Motor neuron (in vitro differentiated cells): ENCODE measurements around the gene HK3. TPM values are rescaled to one million over a fixed set of nuclear protein-coding genes. Genes with fewer than 3 reads are reported as not detected.
A peak's percentile ranks its signal among the peaks of the same experiment; 100 is the strongest.

Experiments
- ATAC-seq, 8 experiments: fragments of 200-7000 bp; cut with Tn5 transposase; replicated peaks in 6 of 8; 2 replicates each; pipeline ENCODE4 v1.8.0; 2021; ENCODE audit warnings: mild to moderate bottlenecking in 8 of 8, moderate library complexity in 8 of 8
- H3K27ac ChIP-seq, 2 donors: fragments of 250-450 bp; sonication (Bioruptor Pico); 2 replicates each; pipeline ENCODE4 v1.9.0; 2021; ENCODE audit warnings: antibody characterized with exemption in 2 of 2, mild to moderate bottlenecking in 2 of 2, moderate library complexity in 1 of 2
- H3K4me1 ChIP-seq, 2 donors: fragments of 250-450 bp; sonication (Bioruptor Pico); replicated peaks in 1 of 2; 2 replicates each; pipeline ENCODE4 v1.6.1; 2021; ENCODE audit warnings: antibody characterized with exemption in 2 of 2, mild to moderate bottlenecking in 2 of 2, moderate library complexity in 1 of 2
- H3K4me3 ChIP-seq, 5 donors: fragments of 250-450 bp; sonication (Bioruptor Pico); 2 replicates each; pipeline ENCODE4 v1.9.0; 2021; ENCODE audit warnings: antibody characterized with exemption in 5 of 5, mild to moderate bottlenecking in 5 of 5, moderate library complexity in 4 of 5
- WGBS, 10 experiments: fragments of 450-650 bp; shearing (Covaris generic); methylation state at CpG; one replicate each; pipeline ENCODE4 v1.0.0; 2022; 5-methylcytosine and 5-hydroxymethylcytosine counted together
- in situ Hi-C, 9 experiments: fragments of 400-800 bp; cut with MboI; loops; one replicate each; pipeline ENCODE4 v1.15.0; 2021; ENCODE audit warnings: low sequenced_read_pairs in 9 of 9, low pct_unique_long_range_greater_than_20kb in 2 of 9; ENCODE audit not compliant: unreplicated experiment in 9 of 9
- total RNA-seq, 8 experiments: library from RNA; unstranded; fragments of 300-600 nt; gene quantifications; 2 replicates each; pipeline versions ENCODE4 v1.2.3 to v1.2.4, GENCODE V29; 2022

Gene HK3
- total RNA-seq, 8 experiments from 2014 or later: 0.46 to 1.1 TPM; not detected in 6

DNA sequence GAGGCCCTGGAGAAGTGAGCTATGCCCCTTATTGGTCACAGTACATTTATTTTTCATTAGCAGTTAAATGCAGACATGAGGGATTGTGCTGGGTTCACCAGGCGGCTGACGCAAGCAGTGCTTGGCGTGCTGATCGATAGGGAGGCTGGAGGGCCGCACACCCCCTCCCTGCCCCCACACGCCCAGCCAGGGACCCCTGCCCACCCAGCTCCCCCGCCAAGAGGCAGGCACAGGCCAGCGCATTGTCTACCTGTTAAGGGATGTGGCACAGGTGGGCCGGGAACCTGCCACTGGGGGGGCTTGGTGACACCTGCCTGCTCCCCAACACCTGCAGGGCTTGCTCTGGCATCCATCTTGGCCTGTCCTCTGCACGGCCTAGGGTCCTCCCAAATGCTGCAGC, 39.2 kb downstream of the HK3 start:
- in situ Hi-C loops: no loop called here
- Histone ChIP-seq H3K4me3 (no peak overlapping the region), H3K4me1 (peaks cover 20 to 33% of the 10 kb centered on the region in 2 donors), H3K27ac (no peak overlapping the region)
- ATAC-seq: peak in 5 of 8 experiments; percentile 16 to 50 (median 20)
- WGBS, 10 experiments: 0 to 60% methylated on average over 1 to 2 of the region's 10 CpGs; no CpG with 5 or more reads in 8 of the 10 experiments

DNA sequence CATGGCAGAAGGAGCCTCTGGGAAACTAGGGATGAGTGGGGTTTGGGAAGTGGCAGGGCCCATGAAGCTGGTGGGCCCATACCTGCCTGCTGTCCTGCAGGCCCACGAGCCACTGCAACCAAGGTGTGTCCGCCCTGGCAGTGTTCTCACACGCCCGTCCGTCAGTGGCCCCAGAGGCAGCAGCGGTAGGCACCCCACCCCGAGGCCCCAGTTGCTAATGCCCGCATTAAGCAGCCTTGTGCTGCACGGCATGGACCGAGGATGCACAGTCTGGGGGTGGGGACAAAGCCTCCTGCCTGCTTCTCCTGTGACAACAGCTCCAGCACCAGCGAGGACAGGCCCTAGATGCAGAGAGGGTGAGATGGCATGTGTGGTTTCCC, 41.3 kb downstream of the HK3 start:
- in situ Hi-C loops: no loop called here
- no peak overlapping the region for H3K4me3 ChIP-seq
- H3K4me1 ChIP-seq: peaks cover 31 to 45% of the 10 kb centered on the region in 2 donors
- ATAC-seq: no peak
- WGBS, 10 experiments: 20 to 90% methylated on average over 1 to 4 of the region's 11 CpGs; no CpG with 5 or more reads in 8 of the 10 experiments
- no peak overlapping the region for H3K27ac ChIP-seq

GRCh38 chr5:176857216-176857893, 41.8 kb downstream of the HK3 start:
- in situ Hi-C loops: no loop called here

DNA sequence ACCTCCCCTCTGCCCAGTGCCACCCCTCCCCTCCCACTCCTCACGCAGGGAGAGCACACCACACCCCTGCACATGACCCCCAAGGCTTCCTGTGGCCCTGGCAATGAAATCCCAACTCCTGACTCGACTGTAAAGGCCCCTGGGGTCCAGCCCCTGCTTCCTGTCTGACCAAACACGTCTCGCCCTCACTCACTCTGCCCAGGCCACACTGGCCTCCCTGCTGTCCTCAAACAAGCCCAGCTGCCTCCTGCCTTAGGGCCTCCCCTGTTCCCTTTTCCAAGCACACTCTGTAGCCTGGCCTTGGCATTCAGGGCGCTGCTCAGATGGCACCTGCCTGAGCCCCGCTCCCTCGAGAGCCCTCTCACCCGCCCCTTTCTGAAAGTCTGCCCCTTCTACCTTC, 42.4 kb downstream of the HK3 start:
- 15 to 100% (median 50%) methylated on average over 1 to 5 of the region's 8 CpGs; no CpG with 5 or more reads in 6 of the 10 experiments for WGBS, 10 experiments
- in situ Hi-C loops: no loop called here
- ATAC-seq: no peak
- peaks cover 28 to 50% of the 10 kb centered on the region in 2 donors for H3K4me1 ChIP-seq
- no peak overlapping the region for H3K27ac ChIP-seq
- H3K4me3 ChIP-seq: no peak overlapping the region

More at GRCh38 chr5:176857216-176857893, 41.8 kb downstream of the HK3 start:
- Histone ChIP-seq H3K4me1 (peaks cover 30 to 45% of the 10 kb centered on the region in 2 donors), H3K4me3 (no peak overlapping the region), H3K27ac (no peak overlapping the region)
- peak in 1 of 8 experiments; percentile 16 for ATAC-seq
- WGBS, 10 experiments: 0 to 97% (median 80%) methylated on average over 1 to 5 of the region's 19 CpGs; no CpG with 5 or more reads in 5 of the 10 experiments

DNA sequence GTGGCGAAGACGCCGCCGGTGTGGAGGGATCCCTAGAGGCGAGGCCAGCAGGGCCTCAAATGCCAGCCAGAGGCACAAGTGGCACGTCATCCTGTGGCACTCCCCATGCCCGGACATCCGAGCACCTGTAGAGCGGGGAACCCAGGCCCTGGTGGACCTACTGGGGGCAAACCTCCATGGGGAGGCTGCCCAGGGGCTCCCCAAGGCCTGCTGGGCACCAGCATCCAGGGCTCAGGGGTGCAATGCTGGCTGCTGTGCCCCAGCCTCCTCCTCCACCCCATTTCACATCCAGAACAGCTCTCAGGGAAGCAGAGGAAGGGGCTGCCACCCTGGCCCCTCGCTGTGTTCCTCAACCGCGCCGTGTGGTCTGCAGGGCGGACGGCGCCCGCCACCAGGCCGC, 43.5 kb downstream of the HK3 start:
- in situ Hi-C loops: no loop called here
- H3K27ac ChIP-seq: no peak overlapping the region
- H3K4me1 ChIP-seq: peaks cover 24 to 54% of the 10 kb centered on the region in 2 donors
- ATAC-seq: no peak
- H3K4me3 ChIP-seq: no peak overlapping the region
- 75 to 100% (median 95%) methylated on average over 1 to 4 of the region's 18 CpGs; no CpG with 5 or more reads in 5 of the 10 experiments for WGBS, 10 experiments

DNA sequence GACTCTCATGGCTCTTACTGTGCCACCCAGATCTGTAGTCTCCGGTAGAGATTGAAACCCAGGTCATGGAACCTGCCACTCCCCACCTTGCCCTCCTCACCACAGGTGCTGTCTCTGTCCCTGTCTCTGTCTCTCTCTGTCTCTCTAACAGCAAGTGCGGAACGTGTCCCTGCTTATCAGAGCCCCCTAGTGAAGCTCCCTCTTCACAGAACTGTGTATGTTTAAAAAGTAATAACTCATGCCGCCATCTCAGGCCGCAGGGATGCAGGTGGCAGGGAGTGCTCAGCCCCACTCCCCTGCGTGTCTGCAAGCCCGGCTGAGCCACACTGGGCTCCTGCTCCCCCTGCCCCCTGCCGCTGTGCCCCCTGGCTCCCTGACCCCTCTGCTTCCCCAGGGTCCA, 45.0 kb downstream of the HK3 start:
- peak overlapping the region in 1 of 2 donors; percentile 27 for H3K27ac ChIP-seq
- H3K4me1 ChIP-seq: peaks cover 22 to 45% of the 10 kb centered on the region in 2 donors
- in situ Hi-C loops: no loop called here
- WGBS, 10 experiments: 0 to 100% (median 41%) methylated on average over 1 to 2 of the region's 8 CpGs; no CpG with 5 or more reads in 6 of the 10 experiments
- ATAC-seq: peak in 5 of 8 experiments; percentile 54 to 74 (median 68)
- H3K4me3 ChIP-seq: no peak overlapping the region

- no peak overlapping the region for H3K27ac ChIP-seq
- WGBS, 10 experiments: 17 to 40% (median 20%) methylated on average over 1 to 2 of the region's 20 CpGs; no CpG with 5 or more reads in 7 of the 10 experiments
- H3K4me3 ChIP-seq: no peak overlapping the region
- in situ Hi-C loops: no loop called here
- H3K4me1 ChIP-seq: peaks cover 22 to 48% of the 10 kb centered on the region in 2 donors
- peak in 5 of 8 experiments; percentile 53 to 83 (median 72) for ATAC-seq
Observed at GRCh38 chr5:176853151-176853778, 45.9 kb downstream of the HK3 start.

DNA sequence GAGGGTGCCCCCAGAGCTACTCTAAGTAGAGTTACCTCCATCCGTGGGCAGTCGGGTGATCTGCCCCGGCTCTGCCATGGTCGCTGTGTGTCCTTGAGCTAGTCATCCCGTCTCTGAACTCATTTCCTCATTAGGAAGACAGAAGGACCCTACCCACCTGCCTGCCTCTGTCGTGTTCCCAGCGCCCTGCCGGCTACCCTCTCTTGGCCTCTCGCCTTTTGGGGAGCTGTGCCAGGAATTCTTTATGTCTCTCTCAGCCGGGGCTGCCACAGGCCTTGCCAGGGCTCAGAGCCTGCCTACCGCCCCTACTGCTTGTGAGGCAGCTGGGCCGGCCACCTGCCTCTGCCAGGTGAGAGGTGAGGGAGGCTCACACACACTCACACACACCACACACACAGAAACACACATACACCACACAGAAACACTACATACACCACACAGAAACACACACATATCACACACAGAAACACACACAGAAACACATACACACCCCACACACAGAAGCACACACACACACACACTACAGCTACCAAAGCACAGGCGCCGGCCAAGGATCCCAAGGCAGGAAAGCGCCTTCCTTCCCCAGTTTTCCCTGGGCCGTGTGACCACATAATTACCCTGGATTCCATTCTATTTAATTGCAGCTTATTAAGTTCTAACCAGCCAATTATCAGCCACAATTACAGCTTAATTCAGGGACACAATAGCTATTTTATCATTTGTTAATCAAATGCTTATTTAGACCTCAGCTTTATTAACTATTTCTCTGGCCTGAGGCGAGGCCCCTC, 47.1 kb downstream of the HK3 start:
- no peak for ATAC-seq
- 40 to 100% (median 79%) methylated on average over 1 to 9 of the region's 17 CpGs; no CpG with 5 or more reads in 2 of the 10 experiments for WGBS, 10 experiments
- H3K27ac ChIP-seq: no peak overlapping the region
- H3K4me1 ChIP-seq: peaks cover 32 to 60% of the 10 kb centered on the region in 2 donors
- H3K4me3 ChIP-seq: no peak overlapping the region
- in situ Hi-C loops: no loop called here

DNA sequence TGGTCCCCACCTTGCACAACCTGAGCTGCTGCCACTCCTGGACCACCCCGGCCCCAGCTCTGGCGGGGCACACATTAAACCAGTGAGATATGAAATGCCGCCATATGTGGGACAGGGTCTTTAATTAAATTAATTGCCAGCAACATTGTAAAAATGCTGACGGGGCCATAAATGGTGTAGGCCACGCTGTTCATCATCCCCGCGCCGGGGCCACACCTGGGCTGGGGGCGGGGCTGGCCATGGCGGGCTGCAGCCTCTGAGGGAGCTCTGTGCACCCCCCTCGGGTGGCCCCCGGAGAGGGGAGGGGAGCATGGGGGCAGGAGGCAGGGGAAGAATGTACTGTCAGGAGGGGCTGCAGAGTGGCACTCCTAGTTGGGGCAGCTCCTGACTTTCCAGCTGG, 47.8 kb downstream of the HK3 start:
- in situ Hi-C loops: no loop called here
- Histone ChIP-seq H3K27ac (no peak overlapping the region), H3K4me1 (peaks cover 39 to 67% of the 10 kb centered on the region in 2 donors), H3K4me3 (no peak overlapping the region)
- 40 to 100% methylated on average over 1 to 2 of the region's 12 CpGs; no CpG with 5 or more reads in 8 of the 10 experiments for WGBS, 10 experiments
- ATAC-seq: no peak

DNA sequence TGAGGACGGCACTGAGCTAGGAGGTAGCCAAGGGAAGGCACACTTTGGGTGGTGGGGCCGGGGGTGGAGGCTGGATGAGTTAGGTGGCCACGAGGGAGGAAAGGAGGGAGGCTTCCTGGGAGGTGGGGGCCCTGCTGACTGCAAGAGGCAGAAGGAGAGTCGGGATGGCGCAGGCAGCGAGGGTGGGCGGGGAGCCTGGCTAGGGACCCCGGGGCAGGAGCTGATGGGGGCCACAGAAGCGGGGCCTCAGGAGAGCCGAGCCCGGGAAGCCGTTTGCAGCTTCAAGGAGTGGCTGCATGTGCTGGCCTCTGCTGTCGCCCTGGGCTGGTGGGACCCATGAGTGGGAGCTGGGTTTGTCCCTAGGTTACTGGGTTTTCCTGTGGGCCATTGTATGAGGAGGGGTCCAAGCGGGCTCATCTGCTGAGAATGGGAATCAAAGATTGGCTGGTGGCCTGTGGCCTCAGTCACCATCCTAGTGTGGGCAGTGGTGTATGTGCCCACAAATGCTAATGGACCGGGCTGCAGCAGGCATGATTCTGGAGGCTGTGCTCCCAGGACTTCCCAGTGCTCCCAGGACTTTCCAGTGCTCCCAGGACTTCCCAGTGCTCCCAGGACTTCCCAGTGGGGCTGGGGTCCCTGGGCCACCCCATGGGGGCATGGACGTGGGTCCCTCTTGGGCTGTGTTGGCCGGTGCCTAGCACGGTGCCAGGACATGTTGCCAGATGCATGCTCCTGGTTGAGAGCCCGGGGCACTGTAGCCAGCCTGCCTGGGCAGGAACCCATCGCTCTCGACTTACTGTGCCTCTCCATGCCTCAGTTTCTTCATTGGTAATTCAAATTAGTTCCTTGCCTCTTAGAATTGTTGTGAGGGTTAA, 48.5 kb downstream of the HK3 start:
- Histone ChIP-seq H3K27ac (no peak overlapping the region), H3K4me3 (no peak overlapping the region), H3K4me1 (peaks cover 41 to 68% of the 10 kb centered on the region in 2 donors)
- no peak for ATAC-seq
- WGBS, 10 experiments: 17 to 100% (median 80%) methylated on average over 1 of the region's 21 CpGs; no CpG with 5 or more reads in 7 of the 10 experiments
- in situ Hi-C loops: no loop called here

DNA sequence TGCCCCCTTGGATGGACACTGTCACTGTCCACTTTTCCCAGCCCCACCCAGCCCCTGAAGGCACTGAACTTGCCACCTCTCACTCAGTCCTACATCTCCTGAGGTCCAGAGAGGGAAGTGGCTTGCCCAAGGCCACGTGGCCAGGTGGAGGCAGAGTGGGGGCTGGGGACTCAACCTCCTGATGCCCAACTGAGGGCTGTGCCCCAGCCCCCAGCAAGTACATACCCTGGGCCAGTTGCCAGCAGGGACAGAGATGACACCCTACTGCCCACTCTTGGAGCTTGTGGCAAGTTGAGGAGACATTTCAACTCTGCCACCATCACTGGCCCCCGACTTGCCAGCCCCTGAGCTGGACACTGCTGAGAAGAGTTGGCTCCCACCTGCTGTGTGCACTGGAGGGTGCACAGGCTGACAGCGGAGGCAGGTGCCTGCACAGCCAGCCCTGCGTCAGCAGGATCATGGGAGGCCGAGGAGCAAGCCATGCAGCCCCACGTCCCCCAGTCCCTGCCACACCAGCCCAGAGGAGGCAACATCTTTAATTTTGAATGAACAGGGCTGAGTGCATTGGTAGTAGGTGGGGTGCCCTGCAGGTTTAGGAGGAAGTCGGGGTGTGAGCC, 49.4 kb downstream of the HK3 start:
- WGBS, 10 experiments: 63 to 81% (median 75%) methylated on average over 1 to 5 of the region's 7 CpGs; no CpG with 5 or more reads in 6 of the 10 experiments
- no peak overlapping the region for H3K4me3 ChIP-seq
- ATAC-seq: no peak
- peaks cover 48 to 73% of the 10 kb centered on the region in 2 donors for H3K4me1 ChIP-seq
- H3K27ac ChIP-seq: no peak overlapping the region
- in situ Hi-C loops: loop anchor here in 1 of 9 experiments (25.0 kb wide), 1 partner anchor 112 kb away; no protein-coding TSS in a partner anchor

- Histone ChIP-seq H3K27ac (no peak overlapping the region), H3K4me1 (peaks cover 50 to 73% of the 10 kb centered on the region in 2 donors), H3K4me3 (no peak overlapping the region)
- in situ Hi-C loops: loop anchor here in 1 of 9 experiments (25.0 kb wide), 1 partner anchor 111 kb away; no protein-coding TSS in a partner anchor
- WGBS, 10 experiments: 60 to 80% (median 67%) methylated on average over 1 to 2 of the region's 13 CpGs; no CpG with 5 or more reads in 7 of the 10 experiments
- ATAC-seq: no peak
Observed at GRCh38 chr5:176848651-176849050, 50.5 kb downstream of the HK3 start.
